Neural progenitor cell (in vitro differentiated cells): ENCODE results near the gene SNX5.

Source experiments
- EZH2 ChIP-seq: fragments of 200-600 bp; sonication (generic); IDR thresholded peaks from 2 replicates; pipeline ENCODE4 v1.6.1; 2017; ENCODE audit warnings: antibody characterized with exemption, mild to moderate bottlenecking, moderate library complexity
- EZH2phosphoT487 ChIP-seq: fragments of 200-600 bp; sonication (generic); IDR thresholded peaks from 2 replicates; pipeline ENCODE4 v1.6.1; 2017; ENCODE audit warnings: antibody characterized with exemption
- TF ChIP-seq, protein P1 (sequence below): fragments of 200-600 bp; sonication (generic); IDR thresholded peaks from 2 replicates; pipeline ENCODE4 v1.5.1; 2017; ENCODE audit warnings: antibody characterized with exemption, mild to moderate bottlenecking

DNA sequence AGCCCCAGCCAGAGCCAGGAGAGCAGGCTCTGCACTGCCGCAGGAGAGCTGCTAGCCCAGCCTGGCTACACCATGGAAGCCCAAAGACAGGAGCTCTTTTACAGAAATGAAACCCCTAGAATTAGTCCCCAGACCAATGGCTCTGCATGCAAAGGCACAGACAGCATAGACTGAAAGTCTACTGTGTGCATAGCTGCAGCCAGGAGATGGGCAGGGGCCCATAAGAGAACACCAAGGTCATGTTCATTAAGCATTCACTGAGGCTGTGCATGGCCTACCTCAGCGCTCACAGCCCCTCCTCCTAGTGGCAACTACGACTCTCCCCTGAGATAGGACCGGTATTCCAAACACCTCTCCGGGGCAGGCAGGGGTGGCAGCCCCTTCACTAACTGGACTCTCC, 34.9 kb downstream of the SNX5 start:
- TF ChIP-seq, protein P1, sequence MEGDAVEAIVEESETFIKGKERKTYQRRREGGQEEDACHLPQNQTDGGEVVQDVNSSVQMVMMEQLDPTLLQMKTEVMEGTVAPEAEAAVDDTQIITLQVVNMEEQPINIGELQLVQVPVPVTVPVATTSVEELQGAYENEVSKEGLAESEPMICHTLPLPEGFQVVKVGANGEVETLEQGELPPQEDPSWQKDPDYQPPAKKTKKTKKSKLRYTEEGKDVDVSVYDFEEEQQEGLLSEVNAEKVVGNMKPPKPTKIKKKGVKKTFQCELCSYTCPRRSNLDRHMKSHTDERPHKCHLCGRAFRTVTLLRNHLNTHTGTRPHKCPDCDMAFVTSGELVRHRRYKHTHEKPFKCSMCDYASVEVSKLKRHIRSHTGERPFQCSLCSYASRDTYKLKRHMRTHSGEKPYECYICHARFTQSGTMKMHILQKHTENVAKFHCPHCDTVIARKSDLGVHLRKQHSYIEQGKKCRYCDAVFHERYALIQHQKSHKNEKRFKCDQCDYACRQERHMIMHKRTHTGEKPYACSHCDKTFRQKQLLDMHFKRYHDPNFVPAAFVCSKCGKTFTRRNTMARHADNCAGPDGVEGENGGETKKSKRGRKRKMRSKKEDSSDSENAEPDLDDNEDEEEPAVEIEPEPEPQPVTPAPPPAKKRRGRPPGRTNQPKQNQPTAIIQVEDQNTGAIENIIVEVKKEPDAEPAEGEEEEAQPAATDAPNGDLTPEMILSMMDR = no peak
- TF ChIP-seq EZH2 = no peak
- no peak for TF ChIP-seq EZH2phosphoT487
